IPS-18c (cell line): ENCODE results near the gene SLC17A9.
A peak's percentile ranks its signal among the peaks of the same experiment; 100 is the strongest.

ENCODE experiments used
- H3K4me3 ChIP-seq: 2 replicates; pipeline ENCODE4 v1.7.0; 2013; ENCODE audit warnings: low read depth, mild to moderate bottlenecking, low read length, moderate library complexity; ENCODE audit not compliant: insufficient read depth
- H3K9me3 ChIP-seq: one replicate; pipeline ENCODE4 v1.6.1; 2013; ENCODE audit warnings: mild to moderate bottlenecking, low read length, moderate library complexity; ENCODE audit not compliant: control insufficient read depth, insufficient read depth

Gene SLC17A9

DNA sequence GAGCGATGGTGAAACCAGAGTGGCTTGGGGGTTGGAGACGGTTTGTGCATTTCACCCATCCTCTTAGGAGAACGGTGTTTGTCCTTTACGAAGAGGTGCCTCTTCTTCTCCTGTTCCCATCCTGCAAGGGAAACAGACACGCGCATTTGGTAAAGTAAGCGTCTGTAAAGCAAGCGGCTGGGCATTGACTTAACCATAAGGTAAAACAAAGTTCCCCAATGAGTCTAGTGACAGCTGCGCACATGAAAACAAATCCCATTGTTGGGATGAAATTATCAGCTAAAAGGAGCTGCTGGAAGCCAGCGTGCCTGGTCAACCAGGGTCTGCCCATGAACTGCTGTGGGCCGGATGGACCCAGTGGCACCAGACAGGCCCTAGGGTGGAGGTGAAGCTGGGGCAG is 48.4 kb downstream of the SLC17A9 start:
- peaks cover 2% of the 10 kb centered on the region for H3K9me3 ChIP-seq
- H3K4me3 ChIP-seq = no peak overlapping the region

- peaks cover 4% of the 10 kb centered on the region for H3K9me3 ChIP-seq
Observed at GRCh38 chr20:63002511-63002910, 50.0 kb downstream of the SLC17A9 start.

GRCh38 chr20:63003546-63003945 is 51.0 kb downstream of the SLC17A9 start:
- no peak overlapping the region for H3K4me3 ChIP-seq
- peaks cover 4% of the 10 kb centered on the region for H3K9me3 ChIP-seq

More at GRCh38 chr20:63002511-63002910, 50.0 kb downstream of the SLC17A9 start:
- no peak overlapping the region for H3K4me3 ChIP-seq

DNA sequence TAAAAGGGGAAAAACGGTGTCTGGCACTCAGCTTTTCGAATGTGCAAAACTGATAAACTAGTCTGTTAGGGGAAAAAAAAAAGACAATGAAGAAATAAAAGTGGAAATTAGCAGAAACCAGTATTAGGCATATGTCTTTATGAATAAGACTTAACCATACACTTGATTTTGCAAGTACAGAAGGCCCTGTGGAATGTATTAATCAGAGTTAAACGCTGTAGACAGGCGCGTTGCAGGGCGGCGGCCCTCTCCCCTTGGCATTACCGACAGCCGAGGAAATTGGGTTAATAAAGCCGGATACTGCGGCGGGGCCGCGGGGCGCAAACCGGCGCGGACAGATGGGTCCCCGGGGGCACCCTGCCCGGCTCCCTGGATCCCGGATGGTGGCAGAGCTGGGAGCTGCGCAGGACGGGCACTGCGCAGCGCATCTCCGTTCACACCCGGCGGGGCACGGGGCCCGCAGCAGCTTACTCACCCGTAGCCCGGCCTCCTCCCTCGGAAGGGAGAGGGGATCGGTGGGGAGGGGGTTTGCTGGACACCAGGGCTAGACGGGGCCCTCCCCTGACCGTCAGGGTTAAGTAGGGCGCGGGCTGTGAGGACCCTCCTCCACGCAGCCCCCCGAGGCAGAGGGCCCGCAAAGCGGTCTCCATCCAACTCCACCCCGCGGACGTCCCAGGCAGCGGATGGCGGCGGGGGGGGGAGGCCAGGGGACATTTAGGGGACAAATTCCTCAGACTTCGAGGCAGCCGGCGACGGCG is 52.3 kb downstream of the SLC17A9 start:
- Histone ChIP-seq H3K9me3 (peaks cover 4% of the 10 kb centered on the region), H3K4me3 (peak overlapping the region; percentile 24; the same call in 1 of the 2 replicates)

DNA sequence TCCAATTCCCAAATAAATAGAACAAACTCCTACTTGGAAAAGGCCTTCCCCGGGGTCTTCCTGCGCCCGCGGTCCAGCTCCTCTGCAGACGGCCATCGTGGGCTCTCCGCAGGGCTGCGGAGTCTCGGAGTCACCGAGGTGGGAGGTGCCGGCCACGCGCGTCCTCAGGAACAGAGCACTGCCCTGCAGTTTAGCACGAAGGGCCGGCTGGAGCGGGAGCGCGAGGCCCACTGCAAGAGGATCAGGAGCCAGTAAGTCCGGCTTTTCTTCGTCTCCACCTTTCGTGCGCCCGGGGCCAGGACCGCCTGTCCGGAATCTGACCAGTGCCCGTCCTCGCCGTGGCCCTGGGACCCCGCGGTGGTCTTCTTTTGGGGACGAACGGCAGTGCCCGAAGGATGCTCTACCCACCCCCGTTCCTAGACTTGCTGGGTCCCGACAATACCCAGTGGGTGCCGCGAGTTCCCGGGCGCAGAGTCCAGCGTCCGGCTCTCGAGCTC is 52.9 kb downstream of the SLC17A9 start:
- peak overlapping the region; percentile 28; the same call in 1 of the 2 replicates for H3K4me3 ChIP-seq
- H3K9me3 ChIP-seq = peaks cover 4% of the 10 kb centered on the region

- H3K9me3 ChIP-seq = peaks cover 4% of the 10 kb centered on the region
- H3K4me3 ChIP-seq = peak overlapping the region; percentile 41
Observed at GRCh38 chr20:63005862-63006539, 53.5 kb downstream of the SLC17A9 start.

DNA sequence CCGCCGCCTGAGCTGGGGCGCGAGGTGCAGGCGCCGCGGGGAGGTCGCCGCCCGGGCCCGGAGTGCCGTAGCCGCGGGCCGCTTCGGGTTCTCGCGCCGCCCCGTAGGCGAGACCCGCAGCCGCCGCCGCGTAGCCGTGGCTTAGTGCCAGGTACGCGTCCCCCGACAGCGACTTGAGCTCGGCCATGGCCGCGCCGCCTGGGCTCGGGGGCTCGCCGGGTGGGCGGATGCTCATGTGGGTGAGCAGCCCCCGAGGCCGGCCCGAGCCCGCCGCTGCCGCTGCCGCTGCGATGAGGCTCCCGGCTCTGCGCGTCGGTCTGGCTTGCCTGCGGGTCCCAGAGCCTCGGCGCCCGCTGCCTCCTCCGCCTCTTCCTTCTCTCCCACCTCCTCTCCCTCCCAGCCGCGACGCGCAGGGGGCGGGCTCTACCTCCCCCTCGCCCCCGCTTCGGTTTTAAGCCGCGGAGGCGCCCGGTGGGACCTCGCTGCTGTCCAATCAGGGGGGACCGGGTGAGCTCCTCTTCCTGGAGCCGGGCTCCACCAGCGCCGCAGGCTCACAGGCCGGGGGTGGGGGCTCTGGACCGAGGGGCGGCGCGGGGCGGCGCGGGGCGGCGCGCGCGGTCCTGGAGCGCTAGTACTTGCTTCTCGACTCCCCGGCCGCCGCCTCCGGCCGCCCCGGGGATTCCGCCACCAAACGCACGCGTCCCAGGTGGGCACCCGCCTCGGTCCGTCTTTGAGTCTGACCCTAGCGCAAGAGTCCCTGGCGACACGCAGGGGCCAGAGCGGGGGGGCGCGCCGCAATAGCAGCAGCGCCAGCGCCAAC is 54.2 kb downstream of the SLC17A9 start, which contains the start of gene BHLHE23:
BHLHE23 (minus strand) TSS at position 425 of the 820 bp plus-strand sequence; CDS start at position 235, 190 bp downstream.
- peaks cover 4% of the 10 kb centered on the region for H3K9me3 ChIP-seq
- peak within 1 kb of the TSS; percentile 41 for H3K4me3 ChIP-seq

- Histone ChIP-seq H3K9me3 (peaks cover 4% of the 10 kb centered on the region), H3K4me3 (peak overlapping the region; percentile 41)
Observed at GRCh38 chr20:63007360-63007645, 54.8 kb downstream of the SLC17A9 start.

GRCh38 chr20:63007646-63008488 is 55.4 kb downstream of the SLC17A9 start:
- Histone ChIP-seq H3K4me3 (peak overlapping the region; percentile 15; the same call in 1 of the 2 replicates), H3K9me3 (peaks cover 6% of the 10 kb centered on the region)

DNA sequence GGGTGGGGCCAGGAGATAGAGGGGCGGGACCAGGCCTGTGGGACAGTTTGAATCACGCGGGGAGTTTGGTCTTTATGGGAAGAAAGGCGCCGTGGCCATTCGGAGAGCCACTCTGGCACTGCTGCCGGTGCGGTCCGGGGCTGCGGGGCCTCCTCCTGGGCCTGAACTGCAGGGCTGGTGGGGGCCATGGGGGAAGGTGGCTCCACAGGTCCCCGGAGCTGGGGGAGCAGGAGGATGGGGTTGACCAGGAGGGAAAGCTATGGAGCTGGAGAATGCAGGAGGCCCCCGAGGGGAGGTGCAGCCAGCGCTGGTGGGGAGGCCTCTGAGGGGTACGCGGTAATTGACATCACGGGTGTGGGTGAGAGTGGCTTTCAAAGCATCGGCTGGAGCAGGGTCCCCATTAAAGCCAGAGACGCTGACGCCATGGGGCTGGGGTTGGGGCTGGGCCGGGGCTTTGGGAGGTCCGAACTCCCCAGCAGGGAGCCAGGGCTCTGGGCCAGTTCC is 56.1 kb downstream of the SLC17A9 start:
- peaks cover 6% of the 10 kb centered on the region for H3K9me3 ChIP-seq
- H3K4me3 ChIP-seq = peak overlapping the region; percentile 5; the same call in 1 of the 2 replicates

- Histone ChIP-seq H3K4me3 (peak overlapping the region; percentile 5; the same call in 1 of the 2 replicates), H3K9me3 (peaks cover 6% of the 10 kb centered on the region)
Observed at GRCh38 chr20:63009045-63009961, 56.8 kb downstream of the SLC17A9 start.

DNA sequence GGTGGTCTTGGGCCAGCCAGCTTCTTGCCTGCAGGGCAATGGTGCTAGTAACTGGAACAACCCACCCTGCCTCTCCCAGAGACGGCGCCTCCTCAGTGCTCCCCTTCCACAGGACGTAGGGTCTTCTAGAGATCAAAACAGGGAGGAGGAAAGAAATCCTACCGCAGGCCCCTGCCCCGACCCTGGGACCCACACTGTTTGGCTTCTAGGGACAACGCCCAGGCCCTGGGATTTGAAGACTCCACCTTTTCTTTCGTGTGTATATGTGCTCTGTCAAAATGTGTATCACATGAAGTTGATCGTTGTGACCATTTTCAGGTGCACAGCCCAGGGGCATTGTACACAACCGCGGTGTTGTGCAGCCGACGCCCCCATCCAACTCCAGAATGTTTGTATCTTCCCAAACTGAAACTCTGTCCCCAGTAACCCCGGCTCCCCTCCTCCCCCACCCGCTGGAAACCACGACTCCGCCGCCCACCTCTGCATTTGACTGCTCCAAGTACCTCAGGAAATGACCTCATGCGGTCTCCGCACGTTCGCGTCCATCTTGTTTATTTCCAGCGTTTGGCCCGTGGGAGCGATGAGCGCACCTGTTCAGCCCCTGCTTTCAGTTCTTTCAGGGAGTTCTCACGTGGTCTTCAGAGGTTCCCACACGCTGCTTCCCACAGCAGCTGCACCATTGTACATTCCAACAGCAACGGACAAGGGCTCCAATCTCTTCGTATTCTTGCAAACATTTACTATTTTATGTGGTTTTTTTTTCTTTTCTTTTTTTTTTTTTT is 57.7 kb downstream of the SLC17A9 start:
- H3K9me3 ChIP-seq = peaks cover 6% of the 10 kb centered on the region
- no peak overlapping the region for H3K4me3 ChIP-seq

- H3K9me3 ChIP-seq = peaks cover 4% of the 10 kb centered on the region
- H3K4me3 ChIP-seq = no peak overlapping the region
Observed at GRCh38 chr20:63011798-63012197, 59.3 kb downstream of the SLC17A9 start.

DNA sequence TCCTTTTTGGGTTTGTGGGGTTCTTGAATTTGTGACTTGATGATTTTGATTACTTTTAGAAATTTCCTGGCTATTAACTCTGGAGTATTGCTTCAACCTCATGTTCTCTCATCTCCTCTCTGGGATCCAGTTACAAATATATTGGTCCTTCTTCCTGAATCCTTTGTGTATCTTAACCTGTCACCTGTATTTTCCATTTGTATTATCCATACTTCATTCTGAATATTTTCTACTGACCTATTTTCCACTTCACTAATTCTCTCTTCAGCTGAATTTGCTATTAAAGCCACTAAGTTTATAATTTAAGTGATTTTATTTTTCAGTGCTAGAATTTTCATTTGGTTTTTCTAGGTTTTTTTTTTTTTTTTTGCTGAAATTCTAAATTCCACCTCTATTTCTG is 60.7 kb downstream of the SLC17A9 start:
- Histone ChIP-seq H3K9me3 (peaks cover 2% of the 10 kb centered on the region), H3K4me3 (no peak overlapping the region)

DNA sequence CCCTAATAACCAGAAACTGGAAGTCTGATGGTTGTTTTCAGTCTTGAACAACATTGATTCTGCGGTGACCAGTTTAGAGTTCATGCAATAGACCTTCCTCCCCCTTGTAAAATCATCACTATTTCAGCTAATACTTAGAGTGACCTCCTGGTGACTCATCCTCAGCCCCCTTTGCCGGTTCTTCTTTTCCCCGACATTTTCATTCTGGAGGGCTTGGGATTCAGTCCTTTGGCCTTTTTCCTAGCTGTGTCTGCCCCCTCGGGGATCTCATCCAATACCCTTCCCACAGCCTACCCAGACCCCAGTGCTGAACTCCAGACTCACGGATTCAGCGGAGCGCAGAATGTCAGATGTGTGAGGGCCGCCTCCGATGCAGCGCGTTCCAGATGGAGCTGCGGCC is 61.8 kb downstream of the SLC17A9 start:
- Histone ChIP-seq H3K4me3 (peak overlapping the region; percentile 16; the same call in 1 of the 2 replicates), H3K9me3 (peaks cover 2% of the 10 kb centered on the region)
